GM12878 (cell line): Measurements from ENCODE around the gene MTMR3. TPM values are rescaled to one million over a fixed set of nuclear protein-coding genes. Genes with fewer than 3 reads are reported as not detected.

Experiments
- ATAC-seq: fragments of 200-7000 bp; cut with Tn5 transposase; 3 replicates; pipeline ENCODE4 v1.9.1; 2020; ENCODE audit warnings: mild to moderate bottlenecking, moderate library complexity
- BruUV-seq: library from RNA; stranded (reverse); fragments of 400-500 nt; replicated peaks from 2 replicates; lab custom pipeline; 2021; lab: Mats Ljungman, UMichigan
- CTCF ChIA-PET: fragments of 300-600 bp; sonication (Branson Sonifier 250); formaldehyde crosslinking; extraction: SDS; loops from one replicate; lab custom pipeline; 2021; ENCODE audit warnings: inconsistent platforms; lab: Yijun Ruan, JAX
- POLR2A ChIA-PET: fragments of 350-600 bp; formaldehyde crosslinking; extraction: SDS; loops from one replicate; lab custom pipeline; 2021; ENCODE audit warnings: inconsistent platforms; lab: Charles Lee
- RAD21 ChIA-PET: fragments of 300-600 bp; sonication (Branson Sonifier 250); formaldehyde crosslinking; loops from one replicate; lab custom pipeline; 2023; ENCODE audit warnings: antibody characterized with exemption; ENCODE audit not compliant: unreplicated experiment; lab: Charles Lee
- SMC1A ChIA-PET: fragments of 300-600 bp; sonication (Branson Sonifier 250); formaldehyde crosslinking; loops from one replicate; lab custom pipeline; 2023; ENCODE audit not compliant: unreplicated experiment, uncharacterized antibody; lab: Charles Lee
- DNase-seq: peaks from one replicate; pipeline ENCODE4 v3.0.0-alpha.2; 2011; ENCODE audit warnings: low read depth, low spot score
- FAIRE-seq: peaks from 3 replicates; lab custom pipeline; 2011; peaks lifted over from hg19 to GRCh38; lab: Jason Lieb, UNC
- H2AFZ ChIP-seq: 2 replicates; pipeline ENCODE4 v1.6.0; 2011; ENCODE audit warnings: low read depth, low read length, control low read depth; ENCODE audit not compliant: control insufficient read depth
- H3K27ac ChIP-seq: 2 replicates; pipeline ENCODE4 v1.5.1; 2011; ENCODE audit warnings: control low read depth; ENCODE audit not compliant: control insufficient read depth, insufficient read depth
- H3K27me3 ChIP-seq, 2 experiments: replicated peaks in 1 of 2; 2 replicates each; pipeline versions ENCODE4 v1.6.0 to v1.6.1; 2011; ENCODE audit warnings: low read length in 1 of 2; ENCODE audit not compliant: control insufficient read depth in 2 of 2, insufficient read depth in 2 of 2
- H3K36me3 ChIP-seq, 2 experiments: 2 replicates each; pipeline ENCODE4 v1.5.1; 2011; ENCODE audit warnings: low read length in 1 of 2; ENCODE audit not compliant: control insufficient read depth in 2 of 2, insufficient read depth in 2 of 2
- H3K4me1 ChIP-seq: 2 replicates; pipeline ENCODE4 v1.6.1; 2011; ENCODE audit warnings: mild to moderate bottlenecking, low read length, moderate library complexity, mixed read lengths; ENCODE audit not compliant: control insufficient read depth, insufficient read depth
- H3K4me2 ChIP-seq: 2 replicates; pipeline ENCODE4 v1.6.0; 2011; ENCODE audit warnings: control low read depth; ENCODE audit not compliant: control insufficient read depth, insufficient read depth
- H3K4me3 ChIP-seq: fragments of 200-600 bp; sonication (generic); 2 replicates; pipeline ENCODE4 v1.5.1; 2016
- H3K79me2 ChIP-seq: 2 replicates; pipeline ENCODE4 v1.6.0; 2011; ENCODE audit warnings: low read length; ENCODE audit not compliant: control insufficient read depth, insufficient read depth
- H3K9ac ChIP-seq: 2 replicates; pipeline ENCODE4 v1.8.0; 2011; ENCODE audit warnings: low read length, control low read depth, mixed read lengths; ENCODE audit not compliant: control insufficient read depth, insufficient read depth
- H3K9me3 ChIP-seq: replicated peaks from 3 replicates; pipeline ENCODE4 v1.5.1; 2011; ENCODE audit warnings: mild to moderate bottlenecking, low read length; ENCODE audit not compliant: control insufficient read depth, insufficient read depth
- H4K20me1 ChIP-seq: 2 replicates; pipeline ENCODE4 v1.6.0; 2011; ENCODE audit not compliant: control insufficient read depth, insufficient read depth
- BCL11A ChIP-seq: IDR thresholded peaks from 2 replicates; pipeline ENCODE4 v1.6.1; 2011; ENCODE audit warnings: low read depth, low read length
- CBFB ChIP-seq: IDR thresholded peaks from 2 replicates; pipeline ENCODE4 v1.6.1; 2016; ENCODE audit warnings: antibody characterized with exemption, low read depth
- HDAC6 ChIP-seq: fragments of 200-600 bp; sonication (generic); IDR thresholded peaks from one replicate; pipeline ENCODE4 v1.8.0; 2017; ENCODE audit warnings: antibody characterized with exemption; ENCODE audit not compliant: unreplicated experiment
- MAX ChIP-seq: IDR thresholded peaks from 2 replicates; pipeline ENCODE4 v1.6.1; 2012; ENCODE audit warnings: low read depth, low read length, improper control_type of control experiment
- NFIC ChIP-seq: IDR thresholded peaks from 2 replicates; pipeline ENCODE4 v1.6.1; 2012; ENCODE audit warnings: low read depth, mild to moderate bottlenecking, inconsistent platforms, low read length, moderate library complexity
- NFYB ChIP-seq: IDR thresholded peaks from 2 replicates; pipeline ENCODE4 v1.6.1; 2011; ENCODE audit warnings: low read depth, mild to moderate bottlenecking, low read length, improper control_type of control experiment, moderate library complexity; ENCODE audit not compliant: insufficient read depth
- NRF1 ChIP-seq: conservative IDR thresholded peaks from 2 replicates; pipeline ENCODE4 v1.6.1; 2011; ENCODE audit warnings: mild to moderate bottlenecking, low read depth, low read length, improper control_type of control experiment
- PAX8 ChIP-seq: fragments of 450-650 bp; IDR thresholded peaks from 2 replicates; pipeline ENCODE4 v1.6.1; 2017; ENCODE audit warnings: mild to moderate bottlenecking, moderate library complexity
- SREBF2 ChIP-seq: IDR thresholded peaks from 2 replicates; pipeline ENCODE4 v1.6.1; 2012; ENCODE audit warnings: mild to moderate bottlenecking, low read length
- SRF ChIP-seq, 2 experiments: IDR thresholded peaks; 2 replicates each; pipeline ENCODE4 v1.6.1; 2011; ENCODE audit warnings: low read depth in 2 of 2, low read length in 2 of 2, mild to moderate bottlenecking in 1 of 2, moderate library complexity in 1 of 2
- TBL1XR1 ChIP-seq: IDR thresholded peaks from 2 replicates; pipeline ENCODE4 v1.6.1; 2012; ENCODE audit warnings: low read depth, low read length, improper control_type of control experiment
- TCF3 ChIP-seq: IDR thresholded peaks from 2 replicates; pipeline ENCODE4 v1.6.1; 2012; ENCODE audit warnings: low read depth, mild to moderate bottlenecking, low read length, borderline replicate concordance; ENCODE audit not compliant: insufficient read depth
- ZNF207 ChIP-seq: fragments of 450-650 bp; IDR thresholded peaks from 2 replicates; pipeline ENCODE4 v1.6.1; 2014; ENCODE audit warnings: antibody characterized with exemption, mild to moderate bottlenecking, borderline replicate concordance
- ZNF274 ChIP-seq: IDR thresholded peaks from one replicate; pipeline ENCODE4 v1.8.0; 2011; ENCODE audit not compliant: insufficient read length, insufficient read depth
- WGBS: methylation state at CpG from one replicate; pipeline ENCODE4 v1.1.6; 2016; ENCODE audit warnings: low lambda C conversion rate; ENCODE audit not compliant: insufficient replicate concordance, insufficient coverage; ENCODE audit errors: missing lambda C conversion rate; 5-methylcytosine and 5-hydroxymethylcytosine counted together
- in situ Hi-C: fragments of 300-500 bp; cut with MboI; formaldehyde crosslinking; loops from 9 replicates; pipeline ENCODE4 v1.14.3; 2018; ENCODE audit warnings: mixed read lengths
- intact Hi-C: fragments of 100-400 bp; cut with micrococcal nuclease; formaldehyde crosslinking; loops from one replicate; pipeline ENCODE4 v1.14.2; 2022; ENCODE audit not compliant: unreplicated experiment
- polyA plus RNA-seq, 11 experiments: library from polyadenylated mRNA; depleted of rRNA in 4 of 11; unstranded in 6 of 11; stranded (reverse) in 5 of 11; fragments of >200 nt; fragmentation: Nextera tagmentation in 4 of 11; fragmentation: Illumina TruSeq in 1 of 11; extraction: Ambion mirVana in 4 of 11; extraction: Trizol in 1 of 11; gene quantifications; 1 replicate in 1 of 11; 2 replicates in 10 of 11; pipeline versions ENCODE4 v1.2.1 to v1.2.3, GENCODE V29; 2011 to 2016; ENCODE audit warnings: inconsistent platforms in 2 of 11, missing spikeins in 2 of 11, low read depth in 1 of 11
- total RNA-seq, 4 experiments: library from RNA; depleted of rRNA in 3 of 4; stranded (reverse); fragments of >200 nt in 3 of 4; fragmentation: Illumina TruSeq in 1 of 4; extraction: Trizol in 1 of 4; gene quantifications; 2 replicates each; pipeline versions ENCODE4 v1.2.1 to v1.2.3, GENCODE V29; 2013 to 2021
- TF ChIP-seq, protein P1 (sequence below): fragments of 450-650 bp; IDR thresholded peaks from 2 replicates; pipeline ENCODE4 v1.6.1; 2017; ENCODE audit warnings: low read depth, mild to moderate bottlenecking, moderate library complexity
- TF ChIP-seq, protein P2 (sequence below): IDR thresholded peaks from 2 replicates; pipeline ENCODE4 v1.6.1; 2012; ENCODE audit warnings: improper control_type of control experiment, low read depth, low read length; ENCODE audit not compliant: insufficient replicate concordance
- TF ChIP-seq, protein P3 (sequence below): IDR thresholded peaks from 2 replicates; pipeline ENCODE4 v1.6.1; 2012; ENCODE audit warnings: low read depth, low read length, improper control_type of control experiment

MTMR3 gene
- total and polyA plus RNA-seq, 10 of the 15 experiments (the other 5 are each of a cell fraction or from before 2014, with no cell fraction given) = 1.4 to 23.7 (median 10.6) TPM

GRCh38 chr22:29887358-29887757 lies 4.4 kb downstream of the MTMR3 start:
- ATAC-seq = no peak
- no peak for FAIRE-seq
- Histone ChIP-seq H3K4me1 (no peaks in the 10 kb centered on the region), H3K9ac (no peak overlapping the region), H4K20me1 (no peaks in the 10 kb centered on the region), H2AFZ (no peak overlapping the region), H3K27me3 (no peaks in the 10 kb centered on the region), H3K79me2 (peaks cover 35% of the 10 kb centered on the region), H3K4me3 (no peak overlapping the region), H3K9me3 (no peaks in the 10 kb centered on the region), H3K27ac (no peak overlapping the region), H3K4me2 (peak overlapping the region; percentile 54), H3K36me3 (no peaks in the 10 kb centered on the region)
- RAD21 ChIA-PET = interaction anchor here (1.0 kb wide), 1 partner anchor 251 kb away, joined by 4 read pairs; no protein-coding TSS in a partner anchor
- WGBS = 67% methylated on average over 2 of the region's 2 CpGs
- SMC1A ChIA-PET = interaction anchor here (0.6 to 1.5 kb wide), 4 partner anchors 60 to 121 kb away, joined by 3 to 4 read pairs (median 4); no protein-coding TSS in a partner anchor
- intact Hi-C loops (loop anchor here (10.0 kb wide), 1 partner anchor 97 kb away; no protein-coding TSS in a partner anchor), in situ Hi-C loops (no loop called here)
- POLR2A ChIA-PET = no interaction called here
- DNase-seq = no peak
- BruUV-seq = no TSS peak
- CTCF ChIA-PET = interaction anchor here (1.2 to 1.5 kb wide), 2 partner anchors 43 to 118 kb away, joined by 3 read pairs; no protein-coding TSS in a partner anchor
- TF ChIP-seq NFIC (no peak), MAX (no peak), BCL11A (no peak), NFYB (no peak), TCF3 (no peak), SRF (IDR thresholded peaks at IDR 0.05; ENCODE audit: low read depth in 2 of 2, low read length in 2 of 2) (no peak), NRF1 (no peak), CBFB (no peak), PAX8 (no peak), TBL1XR1 (no peak), HDAC6 (no peak), ZNF207 (no peak), SREBF2 (no peak), ZNF274 (no peak)
- TF ChIP-seq, protein P1, sequence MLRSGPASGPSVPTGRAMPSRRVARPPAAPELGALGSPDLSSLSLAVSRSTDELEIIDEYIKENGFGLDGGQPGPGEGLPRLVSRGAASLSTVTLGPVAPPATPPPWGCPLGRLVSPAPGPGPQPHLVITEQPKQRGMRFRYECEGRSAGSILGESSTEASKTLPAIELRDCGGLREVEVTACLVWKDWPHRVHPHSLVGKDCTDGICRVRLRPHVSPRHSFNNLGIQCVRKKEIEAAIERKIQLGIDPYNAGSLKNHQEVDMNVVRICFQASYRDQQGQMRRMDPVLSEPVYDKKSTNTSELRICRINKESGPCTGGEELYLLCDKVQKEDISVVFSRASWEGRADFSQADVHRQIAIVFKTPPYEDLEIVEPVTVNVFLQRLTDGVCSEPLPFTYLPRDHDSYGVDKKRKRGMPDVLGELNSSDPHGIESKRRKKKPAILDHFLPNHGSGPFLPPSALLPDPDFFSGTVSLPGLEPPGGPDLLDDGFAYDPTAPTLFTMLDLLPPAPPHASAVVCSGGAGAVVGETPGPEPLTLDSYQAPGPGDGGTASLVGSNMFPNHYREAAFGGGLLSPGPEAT = no peak
- TF ChIP-seq, protein P2, sequence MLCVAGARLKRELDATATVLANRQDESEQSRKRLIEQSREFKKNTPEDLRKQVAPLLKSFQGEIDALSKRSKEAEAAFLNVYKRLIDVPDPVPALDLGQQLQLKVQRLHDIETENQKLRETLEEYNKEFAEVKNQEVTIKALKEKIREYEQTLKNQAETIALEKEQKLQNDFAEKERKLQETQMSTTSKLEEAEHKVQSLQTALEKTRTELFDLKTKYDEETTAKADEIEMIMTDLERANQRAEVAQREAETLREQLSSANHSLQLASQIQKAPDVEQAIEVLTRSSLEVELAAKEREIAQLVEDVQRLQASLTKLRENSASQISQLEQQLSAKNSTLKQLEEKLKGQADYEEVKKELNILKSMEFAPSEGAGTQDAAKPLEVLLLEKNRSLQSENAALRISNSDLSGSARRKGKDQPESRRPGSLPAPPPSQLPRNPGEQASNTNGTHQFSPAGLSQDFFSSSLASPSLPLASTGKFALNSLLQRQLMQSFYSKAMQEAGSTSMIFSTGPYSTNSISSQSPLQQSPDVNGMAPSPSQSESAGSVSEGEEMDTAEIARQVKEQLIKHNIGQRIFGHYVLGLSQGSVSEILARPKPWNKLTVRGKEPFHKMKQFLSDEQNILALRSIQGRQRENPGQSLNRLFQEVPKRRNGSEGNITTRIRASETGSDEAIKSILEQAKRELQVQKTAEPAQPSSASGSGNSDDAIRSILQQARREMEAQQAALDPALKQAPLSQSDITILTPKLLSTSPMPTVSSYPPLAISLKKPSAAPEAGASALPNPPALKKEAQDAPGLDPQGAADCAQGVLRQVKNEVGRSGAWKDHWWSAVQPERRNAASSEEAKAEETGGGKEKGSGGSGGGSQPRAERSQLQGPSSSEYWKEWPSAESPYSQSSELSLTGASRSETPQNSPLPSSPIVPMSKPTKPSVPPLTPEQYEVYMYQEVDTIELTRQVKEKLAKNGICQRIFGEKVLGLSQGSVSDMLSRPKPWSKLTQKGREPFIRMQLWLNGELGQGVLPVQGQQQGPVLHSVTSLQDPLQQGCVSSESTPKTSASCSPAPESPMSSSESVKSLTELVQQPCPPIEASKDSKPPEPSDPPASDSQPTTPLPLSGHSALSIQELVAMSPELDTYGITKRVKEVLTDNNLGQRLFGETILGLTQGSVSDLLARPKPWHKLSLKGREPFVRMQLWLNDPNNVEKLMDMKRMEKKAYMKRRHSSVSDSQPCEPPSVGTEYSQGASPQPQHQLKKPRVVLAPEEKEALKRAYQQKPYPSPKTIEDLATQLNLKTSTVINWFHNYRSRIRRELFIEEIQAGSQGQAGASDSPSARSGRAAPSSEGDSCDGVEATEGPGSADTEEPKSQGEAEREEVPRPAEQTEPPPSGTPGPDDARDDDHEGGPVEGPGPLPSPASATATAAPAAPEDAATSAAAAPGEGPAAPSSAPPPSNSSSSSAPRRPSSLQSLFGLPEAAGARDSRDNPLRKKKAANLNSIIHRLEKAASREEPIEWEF = no peak
- TF ChIP-seq, protein P3, sequence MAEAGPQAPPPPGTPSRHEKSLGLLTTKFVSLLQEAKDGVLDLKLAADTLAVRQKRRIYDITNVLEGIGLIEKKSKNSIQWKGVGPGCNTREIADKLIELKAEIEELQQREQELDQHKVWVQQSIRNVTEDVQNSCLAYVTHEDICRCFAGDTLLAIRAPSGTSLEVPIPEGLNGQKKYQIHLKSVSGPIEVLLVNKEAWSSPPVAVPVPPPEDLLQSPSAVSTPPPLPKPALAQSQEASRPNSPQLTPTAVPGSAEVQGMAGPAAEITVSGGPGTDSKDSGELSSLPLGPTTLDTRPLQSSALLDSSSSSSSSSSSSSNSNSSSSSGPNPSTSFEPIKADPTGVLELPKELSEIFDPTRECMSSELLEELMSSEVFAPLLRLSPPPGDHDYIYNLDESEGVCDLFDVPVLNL = no peak
